ENCODE results near the gene MRAP.

- TF ChIP-seq CTCF (IDR thresholded peaks at IDR 0.05; ENCODE audit: poor library complexity) (no peak), EZH2 (IDR thresholded peaks at IDR 0.05; ENCODE audit: borderline replicate concordance) (no peak), EZH2phosphoT487 (IDR thresholded peaks at IDR 0.05; ENCODE audit: low read depth, severe bottlenecking, unreplicated experiment) (no peak)
Observed at GRCh38 chr21:32332463-32332951, 33.9 kb downstream of the MRAP start.
